GM10266 (cell line): ENCODE results near the gene TNIK.
A peak's percentile ranks its signal among the peaks of the same experiment; 100 is the strongest.

Experiments used
- DNase-seq: peaks from one replicate; pipeline ENCODE4 v3.0.0; 2012; ENCODE audit errors: extremely low spot score
- TF ChIP-seq, protein P1 (sequence below): IDR thresholded peaks from 2 replicates; pipeline ENCODE4 v1.5.1; 2012; ENCODE audit warnings: mild to moderate bottlenecking, low read depth; ENCODE audit not compliant: control insufficient read depth, insufficient read depth; ENCODE audit errors: missing control alignments

Gene TNIK

DNA sequence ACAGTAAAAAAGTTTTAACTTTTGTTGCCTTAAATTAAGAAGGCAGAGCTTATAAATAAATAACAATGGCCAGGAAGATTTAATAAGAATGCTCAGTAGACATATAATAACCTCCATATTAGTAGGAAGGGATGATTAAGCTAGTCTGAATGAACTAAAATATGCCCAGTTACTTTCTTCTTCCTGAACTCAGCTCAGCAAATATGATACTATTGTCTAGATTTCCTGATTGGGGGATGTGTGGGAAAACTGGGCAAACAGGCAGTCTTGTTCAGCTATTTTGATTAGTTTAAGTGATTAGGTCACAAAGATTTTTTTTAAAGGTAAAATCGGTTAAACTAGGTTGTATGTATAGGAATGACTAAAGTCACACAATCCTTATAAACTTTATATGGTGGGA lies 266.5 kb downstream of the TNIK start:
- TF ChIP-seq, protein P1, sequence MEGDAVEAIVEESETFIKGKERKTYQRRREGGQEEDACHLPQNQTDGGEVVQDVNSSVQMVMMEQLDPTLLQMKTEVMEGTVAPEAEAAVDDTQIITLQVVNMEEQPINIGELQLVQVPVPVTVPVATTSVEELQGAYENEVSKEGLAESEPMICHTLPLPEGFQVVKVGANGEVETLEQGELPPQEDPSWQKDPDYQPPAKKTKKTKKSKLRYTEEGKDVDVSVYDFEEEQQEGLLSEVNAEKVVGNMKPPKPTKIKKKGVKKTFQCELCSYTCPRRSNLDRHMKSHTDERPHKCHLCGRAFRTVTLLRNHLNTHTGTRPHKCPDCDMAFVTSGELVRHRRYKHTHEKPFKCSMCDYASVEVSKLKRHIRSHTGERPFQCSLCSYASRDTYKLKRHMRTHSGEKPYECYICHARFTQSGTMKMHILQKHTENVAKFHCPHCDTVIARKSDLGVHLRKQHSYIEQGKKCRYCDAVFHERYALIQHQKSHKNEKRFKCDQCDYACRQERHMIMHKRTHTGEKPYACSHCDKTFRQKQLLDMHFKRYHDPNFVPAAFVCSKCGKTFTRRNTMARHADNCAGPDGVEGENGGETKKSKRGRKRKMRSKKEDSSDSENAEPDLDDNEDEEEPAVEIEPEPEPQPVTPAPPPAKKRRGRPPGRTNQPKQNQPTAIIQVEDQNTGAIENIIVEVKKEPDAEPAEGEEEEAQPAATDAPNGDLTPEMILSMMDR, result no peak
- no peak for DNase-seq

DNA sequence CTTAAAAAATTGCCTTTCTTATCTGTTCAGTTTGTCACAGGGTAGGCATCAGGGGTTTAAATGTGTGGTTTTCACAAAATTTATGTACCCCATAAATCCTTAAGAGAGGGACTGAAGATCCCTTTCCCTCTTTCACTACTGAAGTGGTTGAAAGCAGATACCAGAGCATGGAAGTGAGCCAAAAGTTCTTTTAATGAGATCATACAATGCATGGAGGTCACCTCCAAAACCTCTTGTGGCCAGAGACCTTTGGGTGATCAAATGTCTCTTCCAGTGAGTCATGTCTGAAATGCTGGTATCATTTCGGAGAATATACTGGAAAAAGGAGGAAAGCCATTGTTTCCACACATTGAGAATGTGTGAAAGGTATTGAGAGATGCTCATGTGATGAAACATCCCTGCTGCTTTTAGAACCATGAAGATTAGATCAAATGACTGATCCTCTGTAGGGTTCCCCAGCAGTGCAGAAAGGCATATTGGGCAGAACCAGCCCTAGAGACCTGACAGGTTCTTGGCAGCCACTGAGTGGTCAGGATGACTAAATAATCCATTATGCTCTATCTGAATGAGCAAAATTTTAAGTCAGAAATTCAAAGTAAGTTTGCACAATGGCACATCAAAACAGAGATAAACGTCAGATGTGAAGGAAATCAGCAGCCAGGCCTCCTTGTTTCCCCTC lies 267.9 kb downstream of the TNIK start:
- TF ChIP-seq, protein P1, result no peak
- no peak for DNase-seq

DNA sequence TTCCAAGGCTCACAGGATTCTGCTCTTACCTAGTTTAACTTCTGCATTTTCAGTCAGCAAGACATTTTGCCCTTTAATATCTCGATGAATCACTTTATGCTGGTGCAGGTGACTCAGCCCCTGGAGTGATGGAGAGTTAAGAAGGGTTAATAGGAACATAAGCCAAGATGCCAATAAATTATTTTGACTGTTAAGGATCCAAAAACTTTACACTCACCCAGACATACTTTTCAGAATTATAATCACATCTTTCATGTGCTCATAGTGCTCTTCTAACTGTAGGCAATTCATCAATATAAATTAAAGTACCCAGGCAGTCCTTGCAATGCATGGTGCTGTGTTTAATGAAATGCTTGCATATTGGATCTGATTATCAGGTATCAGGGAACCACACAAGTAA lies 269.5 kb downstream of the TNIK start:
- no peak for DNase-seq
- TF ChIP-seq, protein P1, result no peak

DNA sequence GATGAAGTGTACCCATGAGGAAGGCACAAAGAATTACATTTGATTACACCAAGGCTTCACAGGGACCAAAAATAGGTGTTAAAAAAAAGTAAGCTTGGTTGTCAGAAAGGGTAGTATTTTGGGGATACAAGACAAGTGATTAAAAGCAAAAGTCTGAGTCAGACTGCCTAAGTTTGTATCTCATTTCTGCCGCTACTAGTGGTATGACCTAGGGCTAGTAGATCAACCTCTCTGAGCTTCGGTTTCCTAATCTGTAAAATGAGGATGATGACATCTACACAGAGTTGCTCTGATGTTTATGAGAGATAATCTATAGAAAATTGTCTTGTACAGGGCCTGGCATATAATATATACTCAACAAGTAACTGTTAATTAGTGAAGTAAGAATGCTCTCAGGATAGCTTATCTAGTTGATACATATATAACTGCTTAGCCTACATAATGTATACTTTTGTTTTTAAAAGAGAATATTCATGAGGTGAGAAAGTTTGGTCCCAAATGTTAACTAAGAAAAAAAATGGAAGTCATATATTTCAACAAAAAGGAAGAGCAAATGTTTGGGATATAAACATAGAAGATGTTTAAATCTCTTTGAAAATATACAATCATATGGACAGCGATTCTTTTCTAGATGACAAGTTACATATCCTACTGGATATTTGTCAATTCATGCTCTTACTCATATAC lies 270.7 kb downstream of the TNIK start:
- TF ChIP-seq, protein P1, result no peak
- DNase-seq, result peak; percentile 43

DNA sequence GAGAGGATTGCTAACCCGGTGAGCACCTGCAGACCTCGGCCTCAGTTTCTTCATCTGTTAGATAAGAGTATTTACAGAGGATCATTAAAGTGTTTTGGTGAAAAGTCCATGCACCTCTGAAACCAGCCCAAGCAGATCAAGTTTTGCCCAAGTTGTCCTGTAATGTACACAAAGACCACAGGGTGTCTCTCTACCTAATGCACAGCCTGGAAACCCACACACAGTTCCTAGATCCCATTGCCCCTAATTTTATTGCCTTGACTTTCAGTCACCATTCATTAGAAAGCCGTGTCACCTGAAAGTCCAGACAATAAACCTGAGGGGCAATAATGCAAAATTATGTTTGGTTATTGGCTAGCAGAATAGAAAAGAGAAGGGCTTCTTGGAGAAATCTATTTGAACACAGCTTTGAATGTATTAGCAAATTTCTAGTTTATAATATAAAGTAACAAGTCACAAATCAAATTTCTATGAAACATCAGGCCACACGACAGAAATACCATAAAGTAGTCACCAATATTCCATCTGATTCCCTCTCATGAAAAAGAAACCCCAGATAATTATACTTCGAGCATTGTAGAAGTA lies 272.4 kb downstream of the TNIK start:
- DNase-seq, result no peak
- TF ChIP-seq, protein P1, result peak; percentile 80

DNA sequence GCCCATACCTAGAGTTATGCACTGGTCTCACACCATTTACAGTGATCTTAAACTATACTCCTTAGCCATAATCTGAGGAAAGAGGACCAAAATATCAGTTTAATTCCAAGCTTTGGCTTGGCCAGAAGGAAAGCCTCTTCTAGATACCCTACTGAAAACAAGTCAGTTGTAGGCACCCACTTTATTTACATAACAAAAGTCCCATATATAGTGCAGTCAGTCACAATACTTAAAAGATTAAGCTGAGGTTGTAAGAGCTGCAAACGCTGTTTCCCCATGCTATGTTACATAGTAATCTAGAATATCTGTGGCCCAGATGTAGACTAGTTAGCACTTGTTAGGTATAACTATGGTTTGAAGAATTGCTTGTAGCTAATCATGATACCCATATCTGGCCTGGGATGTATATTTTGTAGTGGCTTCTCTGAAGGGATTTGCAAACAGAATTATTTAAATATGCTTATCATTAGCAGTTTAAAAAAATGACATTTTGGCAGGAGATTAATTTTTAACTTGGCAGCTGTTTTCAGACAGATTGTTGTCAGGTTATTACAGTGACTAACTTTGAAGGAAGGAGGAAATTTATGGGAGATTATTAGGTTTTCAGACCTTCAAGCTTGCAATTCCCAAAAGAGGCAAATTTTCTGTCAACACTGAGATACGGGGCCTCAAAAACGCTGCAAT lies 273.2 kb downstream of the TNIK start:
- DNase-seq, result no peak
- TF ChIP-seq, protein P1, result no peak
